Stimulated activated effector memory CD8-positive, alpha-beta T cell treated with anti-CD3 and anti-CD28 coated beads, Interleukin-12 subunit alpha, Interleukin-12 subunit beta, amount 100 ng/mL, for 72 hours (primary cell): ENCODE measurements around the gene CHAC1.
A peak's percentile ranks its signal among the peaks of the same experiment; 100 is the strongest.
"Not testable (repeated sequence)": the region's sequence is repeated elsewhere in the genome, so short reads cannot be mapped to it uniquely, and the experiment has no call there.

Experiments
- ATAC-seq: fragments of 150-1000 bp; cut with Tn5 transposase; 2 replicates; pipeline ENCODE4 v1.10.0; 2021
- DNase-seq, 2 donors: peaks; one replicate each; pipeline ENCODE4 v3.0.0; 2021 to 2022; ENCODE audit warnings: low spot score in 2 of 2
- H3K27ac Mint-ChIP-seq: one replicate; pipeline ENCODE4 v1.8.0; 2022; ENCODE audit warnings: mild to moderate bottlenecking, mixed read lengths
- H3K36me3 Mint-ChIP-seq: one replicate; pipeline ENCODE4 v1.8.0; 2022; ENCODE audit warnings: mild to moderate bottlenecking, mixed read lengths
- H3K4me1 Mint-ChIP-seq: one replicate; pipeline ENCODE4 v1.8.0; 2022; ENCODE audit warnings: mixed read lengths
- H3K4me3 Mint-ChIP-seq: one replicate; pipeline ENCODE4 v1.8.0; 2022; ENCODE audit warnings: mild to moderate bottlenecking, mixed read lengths
- H3K9me3 Mint-ChIP-seq: one replicate; pipeline ENCODE4 v1.8.0; 2022; ENCODE audit warnings: mixed read lengths

The CHAC1 gene

DNA sequence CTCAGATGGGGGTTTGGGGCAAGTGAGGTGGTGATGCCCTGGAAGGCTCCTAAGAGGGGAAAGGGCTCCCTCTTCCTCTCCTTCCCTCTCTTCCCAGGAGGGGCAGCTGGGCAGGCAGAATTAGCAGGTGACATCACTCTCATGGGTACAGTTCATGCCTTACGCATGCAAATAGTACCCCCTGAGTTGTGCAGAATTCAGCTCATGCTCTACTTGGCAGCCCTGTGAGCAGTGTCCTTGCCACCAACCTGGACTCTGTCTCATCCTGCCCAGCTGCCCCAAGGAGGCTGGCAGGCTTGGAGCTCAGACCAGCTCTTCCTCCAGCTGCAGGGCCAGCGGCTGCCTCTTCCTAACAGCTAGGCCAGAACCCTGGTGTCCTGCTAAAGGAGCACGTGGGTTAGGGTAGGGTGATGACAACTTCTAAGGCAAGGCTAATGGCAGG lies 3.3 kb downstream of the CHAC1 start:
- ATAC-seq (no peak), DNase-seq (no peak)
- Mint-ChIP-seq H3K4me3 (peak overlapping the region; percentile 85), H3K27ac (peak overlapping the region; percentile 92), H3K4me1 (peaks cover 52% of the 10 kb centered on the region), H3K9me3 (no peaks in the 10 kb centered on the region), H3K36me3 (peaks cover 58% of the 10 kb centered on the region)

DNA sequence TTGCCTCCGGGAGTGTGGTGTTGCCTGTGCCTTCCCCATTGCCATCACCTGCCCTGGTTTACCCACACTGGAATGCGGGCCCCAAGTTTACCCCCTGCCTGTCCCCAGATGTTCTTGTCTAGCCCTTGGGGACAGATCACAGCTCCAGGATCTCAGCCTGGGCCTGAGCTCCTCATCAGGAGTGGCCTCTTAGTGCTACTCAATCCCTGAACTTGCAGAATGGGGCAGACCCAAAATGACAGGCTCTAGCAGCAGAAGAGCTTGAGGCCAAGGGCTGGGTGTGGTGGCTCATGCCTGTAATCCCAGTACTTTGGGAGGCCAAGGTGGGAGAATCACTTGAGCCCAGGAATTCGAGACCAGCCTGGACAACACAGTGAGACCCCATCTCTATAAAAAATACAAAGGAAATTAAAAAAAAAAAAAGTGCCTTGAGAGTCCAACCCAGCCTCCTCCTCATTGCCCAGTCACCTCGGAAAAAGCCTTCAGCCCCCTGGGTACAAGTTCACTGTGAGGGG lies 3.8 kb downstream of the CHAC1 start:
- Mint-ChIP-seq H3K4me1 (peaks cover 46% of the 10 kb centered on the region), H3K36me3 (peaks cover 58% of the 10 kb centered on the region), H3K9me3 (no peaks in the 10 kb centered on the region), H3K27ac (no peak overlapping the region), H3K4me3 (no peak overlapping the region)
- ATAC-seq: no peak
- peak in 1 of 2 donors; percentile 51 for DNase-seq

DNA sequence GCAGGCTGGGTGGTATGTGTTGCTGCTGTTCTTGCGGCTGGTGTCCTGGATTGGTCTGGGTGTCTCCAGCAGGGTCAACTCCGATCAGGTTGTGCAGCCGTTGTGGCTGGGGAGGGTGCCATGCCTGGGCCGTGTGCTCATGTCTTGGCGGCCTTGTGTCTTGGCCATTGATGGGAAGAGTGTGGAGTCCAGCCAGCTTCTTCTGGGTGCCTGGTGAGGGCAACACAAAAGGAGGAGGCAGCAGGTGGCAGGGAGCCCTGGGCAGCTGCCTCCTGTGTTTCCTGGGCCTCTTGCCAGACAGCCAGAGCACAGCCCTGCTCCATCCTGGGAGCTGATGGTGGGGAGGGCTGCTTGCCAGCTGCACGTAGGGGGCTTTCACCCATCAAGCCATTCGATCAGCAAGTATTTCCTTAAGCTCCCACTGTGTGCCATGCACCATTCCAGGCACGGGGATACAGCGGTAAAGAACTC lies 4.3 kb downstream of the CHAC1 start:
- Mint-ChIP-seq H3K9me3 (no peaks in the 10 kb centered on the region), H3K4me1 (peaks cover 41% of the 10 kb centered on the region), H3K36me3 (peaks cover 58% of the 10 kb centered on the region), H3K27ac (peak overlapping the region; percentile 46), H3K4me3 (no peak overlapping the region)
- DNase-seq (peak in 1 of 2 donors; percentile 50), ATAC-seq (no peak)

DNA sequence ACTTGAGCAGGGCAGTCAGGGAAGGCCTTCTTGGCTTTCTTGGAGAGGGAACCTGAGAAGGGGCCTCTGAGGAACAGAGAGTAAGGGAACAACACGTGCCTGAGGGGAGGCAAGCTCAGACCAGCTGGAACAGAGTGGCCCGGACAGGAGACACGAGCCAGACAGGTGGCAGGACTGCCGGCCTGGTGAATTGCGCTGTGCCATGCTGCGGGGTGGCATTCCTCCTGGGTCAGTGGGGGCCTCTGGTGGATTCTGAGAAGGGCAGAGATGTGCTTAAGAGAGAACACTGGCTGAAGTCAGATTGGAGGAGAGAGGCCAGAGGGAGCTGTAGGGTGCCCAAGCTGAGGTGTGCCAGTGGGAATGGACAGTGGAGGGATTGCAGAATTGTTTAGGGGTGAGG lies 4.9 kb downstream of the CHAC1 start:
- peaks cover 52% of the 10 kb centered on the region for H3K36me3 Mint-ChIP-seq
- H3K4me1 Mint-ChIP-seq: peaks cover 37% of the 10 kb centered on the region
- H3K9me3 Mint-ChIP-seq: no peaks in the 10 kb centered on the region
- peak overlapping the region; percentile 46 for H3K27ac Mint-ChIP-seq
- H3K4me3 Mint-ChIP-seq: no peak overlapping the region
- ATAC-seq (no peak), DNase-seq (peak in 1 of 2 donors; percentile 52)

DNA sequence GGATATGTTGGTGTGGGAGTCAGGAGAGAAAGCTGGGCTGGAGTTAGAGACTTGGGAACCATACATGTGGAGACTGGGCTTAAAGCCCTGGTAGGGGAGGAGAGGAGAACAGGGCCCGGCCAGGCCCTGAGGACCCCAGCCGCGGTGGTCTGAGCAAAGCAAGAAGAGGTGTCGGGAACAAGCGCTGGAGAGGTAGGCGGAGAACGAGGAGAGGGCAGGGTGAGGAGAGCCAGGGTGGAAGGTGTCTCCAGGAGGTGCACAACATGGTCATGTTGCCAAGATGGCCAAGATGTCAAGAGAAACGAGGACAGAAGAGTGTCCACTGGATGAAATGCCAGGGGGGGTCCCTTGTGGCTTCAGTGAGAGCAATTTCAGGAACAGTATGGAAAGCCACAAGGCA lies 5.5 kb downstream of the CHAC1 start:
- DNase-seq (peak in 1 of 2 donors; percentile 51), ATAC-seq (no peak)
- H3K4me3 Mint-ChIP-seq: no peak overlapping the region
- H3K36me3 Mint-ChIP-seq: peaks cover 47% of the 10 kb centered on the region
- H3K4me1 Mint-ChIP-seq: peaks cover 37% of the 10 kb centered on the region
- H3K9me3 Mint-ChIP-seq: no peaks in the 10 kb centered on the region
- peak overlapping the region; percentile 46 for H3K27ac Mint-ChIP-seq

DNA sequence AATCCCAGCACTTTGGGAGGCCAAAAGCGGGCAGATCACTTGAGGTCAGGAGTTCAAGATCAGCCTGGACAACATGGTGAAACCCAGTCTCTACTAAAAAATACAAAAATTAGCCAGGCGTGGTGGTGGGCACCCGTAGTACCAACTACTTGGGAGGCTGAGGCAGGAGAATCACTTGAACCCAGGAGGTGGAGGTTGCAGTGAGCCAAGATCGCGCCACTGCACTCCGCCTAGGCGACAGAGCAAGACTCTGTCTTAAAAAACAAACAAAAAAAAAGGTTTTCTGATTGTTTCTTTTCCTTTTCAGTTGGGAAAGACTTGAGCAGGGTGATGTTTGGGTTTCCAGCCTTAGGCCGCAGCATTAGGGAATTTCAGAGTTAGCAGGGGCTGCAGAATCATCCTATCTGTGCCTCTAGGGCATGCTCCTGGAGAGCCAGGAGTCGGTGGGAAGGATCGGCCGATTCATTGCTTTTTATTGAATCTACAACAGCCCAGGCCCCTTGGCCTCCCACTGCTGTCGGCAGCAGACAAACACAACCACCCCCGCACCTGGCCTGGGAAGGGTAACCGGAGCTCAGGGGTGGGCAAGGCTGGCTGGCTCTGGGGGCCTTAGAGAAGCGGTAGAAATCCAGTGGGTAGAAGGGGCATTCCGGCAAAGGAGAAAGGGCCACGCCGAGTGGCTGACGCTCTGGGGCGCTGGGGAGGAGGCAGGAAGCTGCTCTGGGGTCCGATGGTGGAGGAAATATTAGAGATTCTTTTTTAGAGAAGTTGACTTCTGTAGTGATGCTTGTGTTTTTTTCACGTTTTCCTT lies 6.3 kb downstream of the CHAC1 start:
- ATAC-seq (no peak), DNase-seq (no peak)
- H3K9me3 Mint-ChIP-seq: no peaks in the 10 kb centered on the region
- no peak overlapping the region for H3K4me3 Mint-ChIP-seq
- H3K27ac Mint-ChIP-seq: peak overlapping the region; percentile 46
- H3K4me1 Mint-ChIP-seq: peaks cover 29% of the 10 kb centered on the region
- H3K36me3 Mint-ChIP-seq: peaks cover 42% of the 10 kb centered on the region

DNA sequence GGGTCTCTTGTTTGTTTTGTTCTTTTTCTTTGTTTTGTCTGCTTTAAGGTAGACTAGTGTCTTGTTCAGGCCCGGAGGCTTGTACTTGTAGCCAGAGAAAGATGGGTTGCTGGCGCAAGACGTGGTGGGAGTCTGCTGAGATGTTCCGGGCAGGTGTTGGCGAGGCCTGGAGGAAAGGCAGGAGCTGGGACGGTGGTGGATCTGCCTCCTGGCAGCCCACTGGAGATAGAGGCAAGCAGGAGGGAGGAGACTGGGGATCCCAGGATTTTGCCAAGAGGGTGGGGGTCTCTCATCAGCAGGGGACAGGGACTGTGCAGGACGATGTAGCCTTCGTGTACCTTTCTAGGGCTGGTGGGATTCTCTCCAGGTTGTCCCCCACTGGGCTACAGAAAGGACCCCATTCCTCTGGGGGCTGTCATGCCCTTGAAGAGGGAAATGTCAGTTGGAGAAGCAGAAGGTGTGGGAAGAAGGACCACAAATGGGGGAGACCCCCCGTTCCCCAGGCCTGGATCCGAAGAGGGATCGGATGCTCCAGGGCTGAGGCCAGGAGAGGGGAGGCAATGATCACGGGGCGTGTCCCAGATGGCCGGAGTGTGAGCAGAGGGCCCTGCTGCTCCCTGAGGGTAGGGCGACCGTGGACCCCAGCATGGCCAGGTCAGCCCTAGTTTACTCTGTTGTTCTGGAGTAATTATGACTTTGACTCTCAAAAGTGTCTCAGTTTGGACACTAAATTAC lies 7.0 kb downstream of the CHAC1 start:
- ATAC-seq (no peak), DNase-seq (no peak)
- Mint-ChIP-seq H3K27ac (peak overlapping the region; percentile 46), H3K4me3 (no peak overlapping the region), H3K4me1 (peaks cover 23% of the 10 kb centered on the region), H3K36me3 (peaks cover 36% of the 10 kb centered on the region), H3K9me3 (no peaks in the 10 kb centered on the region)

DNA sequence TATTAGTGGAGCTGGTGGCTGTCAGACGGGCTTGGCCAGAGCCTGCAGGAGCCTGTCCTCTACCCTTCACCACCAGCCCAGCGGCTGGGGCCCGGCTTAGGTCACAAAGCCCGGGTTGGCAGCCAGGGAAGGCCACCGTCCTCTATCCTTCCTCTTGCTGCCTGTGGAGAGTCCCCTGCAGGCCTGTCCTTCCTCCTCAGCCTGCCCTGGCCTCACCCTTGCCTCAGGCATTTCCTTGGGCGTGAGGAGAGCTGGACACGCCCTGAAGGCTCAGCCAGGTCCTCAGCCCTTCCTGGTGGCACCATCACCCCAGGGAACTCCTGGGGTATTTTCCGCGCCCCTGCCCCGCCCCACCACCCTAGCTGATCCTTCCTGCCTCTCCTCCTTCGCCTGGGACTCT lies 7.7 kb downstream of the CHAC1 start:
- Mint-ChIP-seq H3K4me3 (no peak overlapping the region), H3K4me1 (peaks cover 17% of the 10 kb centered on the region), H3K27ac (no peak overlapping the region), H3K36me3 (peaks cover 30% of the 10 kb centered on the region), H3K9me3 (no peaks in the 10 kb centered on the region)
- ATAC-seq (no peak), DNase-seq (no peak)

DNA sequence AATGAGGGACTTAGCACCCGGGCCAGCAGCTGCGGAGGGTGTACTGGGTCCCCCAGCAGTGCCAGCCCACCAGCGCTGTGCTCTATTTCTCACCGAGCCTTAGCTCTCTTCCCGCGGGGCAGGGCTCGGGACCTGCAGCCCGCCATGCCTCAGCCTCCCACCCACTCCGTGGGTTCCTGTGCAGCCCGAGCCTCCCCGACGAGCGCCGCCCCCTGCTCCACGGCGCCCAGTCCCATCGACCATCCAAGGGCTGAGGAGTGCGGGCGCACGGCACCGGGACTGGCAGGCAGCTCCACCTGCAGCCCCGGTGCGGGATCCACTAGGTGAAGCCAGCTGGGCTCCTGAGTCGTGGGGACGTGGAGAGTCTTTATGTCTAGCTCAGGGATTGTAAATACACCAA lies 8.5 kb downstream of the CHAC1 start:
- not testable (repeated sequence) for H3K27ac Mint-ChIP-seq, ATAC-seq, H3K9me3 Mint-ChIP-seq, H3K4me1 Mint-ChIP-seq, H3K4me3 Mint-ChIP-seq, DNase-seq
- H3K36me3 Mint-ChIP-seq: peaks cover 22% of the 10 kb centered on the region

DNA sequence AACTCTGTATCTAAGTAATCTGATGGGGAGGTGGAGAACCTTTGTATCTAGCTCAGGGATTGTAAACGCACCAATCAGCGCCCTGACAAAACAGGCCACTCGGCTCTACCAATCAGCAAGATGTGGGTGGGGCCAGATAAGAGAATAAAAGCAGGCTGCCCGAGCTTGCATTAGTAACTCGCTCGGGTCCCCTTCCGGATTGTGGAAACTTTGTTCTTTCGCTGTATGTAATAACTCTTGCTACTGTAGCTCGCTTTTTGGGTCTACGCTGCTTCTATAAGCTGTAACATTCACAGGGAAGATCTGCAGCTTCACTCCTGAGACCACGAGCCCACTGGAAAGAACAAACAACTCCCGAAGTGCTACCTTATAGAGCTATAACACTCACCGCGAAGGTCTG lies 9.0 kb downstream of the CHAC1 start:
- not testable (repeated sequence) for H3K9me3 Mint-ChIP-seq, H3K4me3 Mint-ChIP-seq, H3K4me1 Mint-ChIP-seq, ATAC-seq, DNase-seq, H3K27ac Mint-ChIP-seq
- peaks cover 16% of the 10 kb centered on the region for H3K36me3 Mint-ChIP-seq

DNA sequence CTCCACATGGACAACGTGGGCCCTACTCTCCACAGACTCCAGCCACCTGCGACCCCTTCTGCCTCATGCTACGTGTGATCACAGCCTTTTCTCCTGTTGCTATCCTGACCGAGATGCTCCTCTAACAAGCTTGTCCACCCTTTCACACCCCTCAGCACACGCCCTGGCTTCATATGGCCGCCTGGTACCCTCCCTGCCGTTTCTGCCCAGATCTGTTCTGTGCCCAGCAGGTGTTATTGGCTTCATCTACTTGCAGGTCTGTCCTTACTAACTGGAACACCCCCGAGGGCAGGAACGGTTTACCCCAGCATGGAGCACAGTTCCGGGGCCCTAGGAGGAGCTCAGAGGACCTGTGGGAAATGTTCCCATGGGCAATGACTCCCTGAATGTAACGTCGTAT lies 9.9 kb downstream of the CHAC1 start:
- no peak for ATAC-seq
- no peaks in the 10 kb centered on the region for H3K9me3 Mint-ChIP-seq
- no peak overlapping the region for H3K4me3 Mint-ChIP-seq
- peaks cover 12% of the 10 kb centered on the region for H3K36me3 Mint-ChIP-seq
- DNase-seq: no peak
- H3K4me1 Mint-ChIP-seq: peaks cover 7% of the 10 kb centered on the region
- H3K27ac Mint-ChIP-seq: no peak overlapping the region

DNA sequence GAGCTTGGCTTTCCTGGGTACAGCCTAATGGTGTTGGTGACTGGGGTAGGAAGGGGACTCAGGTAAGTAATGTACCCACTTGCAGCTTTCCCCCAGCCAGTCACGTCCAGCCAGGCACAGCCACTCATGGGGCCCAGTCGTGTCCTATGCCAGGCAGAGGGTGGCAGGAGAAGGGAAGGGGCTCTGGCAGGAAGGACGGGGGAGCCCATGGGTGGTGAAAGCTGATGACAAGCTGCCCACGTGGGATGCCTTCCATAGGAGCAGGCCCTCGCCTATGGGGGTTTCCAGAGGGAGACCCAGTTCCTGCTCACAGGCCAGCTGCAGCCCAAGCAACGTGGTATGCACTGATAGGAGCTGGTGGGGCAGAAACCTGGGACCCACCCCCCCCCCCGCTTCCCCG lies 10.7 kb downstream of the CHAC1 start:
- ATAC-seq (no peak), DNase-seq (no peak)
- Mint-ChIP-seq H3K27ac (no peak overlapping the region), H3K4me1 (no peaks in the 10 kb centered on the region), H3K9me3 (no peaks in the 10 kb centered on the region), H3K36me3 (peaks cover 12% of the 10 kb centered on the region), H3K4me3 (no peak overlapping the region)

DNA sequence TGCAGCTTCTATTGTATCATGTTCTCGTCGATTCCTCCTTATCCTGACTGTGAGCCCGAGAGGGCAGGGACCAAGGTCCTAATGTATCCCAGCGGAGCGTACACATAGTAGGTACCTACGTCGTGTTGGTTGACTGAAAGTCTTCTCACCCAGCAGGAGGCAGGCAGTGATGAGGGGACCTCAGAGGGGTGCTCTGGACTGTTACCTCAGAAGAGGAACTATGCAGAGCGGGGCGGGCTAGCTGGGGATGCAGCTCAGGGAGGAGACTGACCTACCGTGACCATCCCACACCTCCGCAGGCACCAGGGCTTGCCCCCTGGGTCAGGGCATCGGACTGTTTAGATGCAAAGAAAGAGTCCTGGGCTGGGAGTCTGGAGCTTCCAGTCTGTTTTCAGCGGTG lies 11.4 kb downstream of the CHAC1 start:
- Mint-ChIP-seq H3K36me3 (peaks cover 12% of the 10 kb centered on the region), H3K27ac (no peak overlapping the region), H3K4me1 (no peaks in the 10 kb centered on the region), H3K9me3 (no peaks in the 10 kb centered on the region), H3K4me3 (no peak overlapping the region)
- no peak for ATAC-seq
- DNase-seq: no peak

DNA sequence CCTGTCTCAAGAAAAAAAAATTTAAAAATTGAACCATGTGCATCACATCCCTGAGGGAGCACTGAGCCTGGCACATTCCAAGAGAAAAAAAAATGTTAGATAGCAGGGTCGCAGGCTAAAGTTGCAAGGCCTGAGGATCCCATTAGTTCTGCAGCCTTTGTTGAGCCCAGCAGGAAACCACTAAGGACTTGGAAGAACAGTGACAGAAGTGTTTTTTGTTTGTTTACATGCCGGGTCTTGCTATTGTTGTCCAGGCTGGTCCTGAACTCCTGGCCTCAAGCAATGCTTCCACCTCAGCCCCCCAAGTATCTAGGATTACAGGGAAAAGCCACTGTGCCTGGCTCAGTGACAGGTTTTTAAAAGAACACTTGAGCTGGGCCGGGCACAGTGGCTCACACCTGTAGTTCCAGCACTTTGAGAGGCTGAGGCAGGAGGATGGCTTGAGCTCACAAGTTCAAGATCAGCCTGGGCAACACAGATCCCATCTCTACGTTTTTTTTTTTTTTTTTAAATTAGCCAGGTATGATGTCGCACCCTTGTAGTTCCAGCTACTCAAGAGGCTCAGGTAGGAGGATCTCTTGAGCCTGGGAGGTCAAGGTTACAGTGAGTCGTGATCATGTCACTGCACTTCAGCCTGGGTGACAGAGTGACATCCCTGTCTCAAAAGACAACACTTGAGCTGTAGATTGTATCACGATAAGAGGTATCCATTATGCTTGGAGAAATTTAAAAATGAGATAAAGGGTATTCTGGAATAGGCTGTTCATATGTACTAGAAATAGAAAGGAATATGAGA lies 15.2 kb downstream of the CHAC1 start:
- ATAC-seq: no peak
- no peaks in the 10 kb centered on the region for H3K4me1 Mint-ChIP-seq
- no peak overlapping the region for H3K27ac Mint-ChIP-seq
- no peak for DNase-seq
- no peaks in the 10 kb centered on the region for H3K9me3 Mint-ChIP-seq
- peaks cover 6% of the 10 kb centered on the region for H3K36me3 Mint-ChIP-seq
- H3K4me3 Mint-ChIP-seq: no peak overlapping the region

DNA sequence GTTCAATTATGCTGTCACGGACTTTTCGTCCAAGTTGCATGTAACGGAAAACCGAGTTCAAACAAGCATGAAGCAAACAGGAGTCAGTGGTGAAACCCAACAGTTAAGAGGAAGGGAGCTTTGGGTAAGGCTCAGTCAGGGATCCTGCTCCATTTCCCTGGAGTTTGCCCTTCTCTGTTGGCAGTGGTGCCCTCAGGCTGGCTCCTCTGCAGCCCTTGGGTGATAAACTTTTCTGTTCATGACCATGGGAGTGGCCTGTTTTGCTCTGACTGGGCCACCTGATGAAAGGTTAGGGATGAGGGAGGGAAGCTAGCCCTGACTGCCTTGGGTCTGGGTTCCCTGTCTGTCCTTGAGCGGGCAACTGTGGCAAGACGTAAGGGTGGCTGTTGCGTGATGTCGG lies 16.1 kb downstream of the CHAC1 start:
- Mint-ChIP-seq H3K27ac (no peak overlapping the region), H3K4me1 (no peaks in the 10 kb centered on the region), H3K4me3 (no peak overlapping the region), H3K36me3 (peaks cover 4% of the 10 kb centered on the region), H3K9me3 (no peaks in the 10 kb centered on the region)
- no peak for ATAC-seq
- no peak for DNase-seq
